Inferior parietal cortex (tissue), 1 donor: ENCODE data around the gene MYH9.
"Not testable (repeated sequence)": the region's sequence is repeated elsewhere in the genome, so short reads cannot be mapped to it uniquely, and the experiment has no call there.

Source experiments
- DNase-seq: peaks from one replicate; pipeline ENCODE4 v3.0.0-alpha.2; 2016; ENCODE audit errors: extremely low spot score

Gene MYH9

DNA sequence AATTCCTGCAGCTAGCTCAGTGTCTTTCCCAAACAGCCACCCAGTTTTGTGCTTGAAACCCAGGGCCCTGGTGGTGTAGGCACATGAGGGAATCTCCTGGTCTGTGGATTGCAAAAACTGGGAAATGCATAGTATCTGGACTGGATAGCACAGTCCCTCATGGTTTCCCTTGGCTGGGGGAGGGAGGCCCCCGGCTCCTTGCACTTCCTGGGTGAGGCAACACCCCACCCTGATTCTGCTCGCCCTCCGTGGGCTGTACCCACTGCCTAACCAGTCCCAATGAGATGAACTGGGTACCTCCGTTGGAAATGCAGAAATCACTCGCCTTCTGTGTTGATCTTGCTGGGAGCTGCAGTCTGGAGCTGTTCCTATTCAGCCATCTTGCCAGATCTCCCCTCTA lies 115.8 kb downstream of the MYH9 start:
- DNase-seq: not testable (repeated sequence)

DNA sequence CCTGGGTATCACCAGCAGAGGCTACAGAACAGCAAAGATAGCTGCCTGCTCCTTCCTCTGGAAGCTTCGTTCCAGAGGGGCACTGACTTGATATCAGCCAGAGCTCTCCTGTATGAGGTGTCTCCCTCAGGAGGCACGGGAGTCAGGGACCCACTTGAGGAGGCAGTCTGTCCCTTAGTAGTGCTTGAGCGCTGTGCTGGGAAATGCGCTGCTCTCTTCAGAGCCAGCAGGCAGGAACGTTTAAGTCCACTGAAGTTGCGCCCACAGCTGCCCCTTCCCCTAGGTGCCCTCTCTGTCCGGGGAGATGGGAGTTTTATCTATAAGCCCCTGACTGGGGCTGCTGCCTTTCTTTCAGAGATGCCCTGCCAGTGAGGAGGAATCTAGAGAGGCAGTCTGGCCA lies 116.5 kb downstream of the MYH9 start:
- DNase-seq: not testable (repeated sequence)

DNA sequence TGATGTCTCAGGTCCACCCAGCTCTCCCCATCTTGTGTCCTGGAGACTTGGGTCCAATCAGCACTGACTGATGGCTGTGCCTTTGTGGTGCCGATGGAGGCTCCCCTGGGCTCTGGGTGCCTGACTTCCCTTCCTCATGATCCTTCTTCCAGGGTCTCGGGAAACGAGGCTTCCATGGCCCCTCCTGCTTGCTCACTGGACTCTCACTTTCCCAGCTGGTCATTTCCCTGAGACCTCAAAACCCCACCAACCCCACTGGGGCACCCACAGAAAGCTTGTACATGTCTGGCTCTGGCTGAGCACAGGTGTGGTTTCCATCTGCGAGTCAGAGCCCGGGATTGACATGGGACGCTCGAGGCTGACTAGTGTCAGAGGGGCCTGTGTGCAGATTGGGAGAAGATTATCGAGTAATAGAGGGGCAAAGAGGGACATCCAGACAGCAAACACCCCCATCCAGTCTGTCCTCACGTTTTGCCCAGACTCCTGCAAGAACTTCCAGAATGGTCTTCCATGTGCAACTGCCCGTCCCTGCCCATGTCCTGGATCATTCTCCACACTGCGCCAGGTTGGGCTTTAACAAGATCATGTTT lies 119.8 kb downstream of the MYH9 start:
- no peak for DNase-seq

GRCh38 chr22:36267058-36267457 lies 120.7 kb downstream of the MYH9 start:
- no peak for DNase-seq

GRCh38 chr22:36263886-36264664 lies 123.7 kb downstream of the MYH9 start:
- not testable (repeated sequence) for DNase-seq

- peak; percentile 52 for DNase-seq
Measured at GRCh38 chr22:36263216-36263673, 124.5 kb downstream of the MYH9 start.

DNA sequence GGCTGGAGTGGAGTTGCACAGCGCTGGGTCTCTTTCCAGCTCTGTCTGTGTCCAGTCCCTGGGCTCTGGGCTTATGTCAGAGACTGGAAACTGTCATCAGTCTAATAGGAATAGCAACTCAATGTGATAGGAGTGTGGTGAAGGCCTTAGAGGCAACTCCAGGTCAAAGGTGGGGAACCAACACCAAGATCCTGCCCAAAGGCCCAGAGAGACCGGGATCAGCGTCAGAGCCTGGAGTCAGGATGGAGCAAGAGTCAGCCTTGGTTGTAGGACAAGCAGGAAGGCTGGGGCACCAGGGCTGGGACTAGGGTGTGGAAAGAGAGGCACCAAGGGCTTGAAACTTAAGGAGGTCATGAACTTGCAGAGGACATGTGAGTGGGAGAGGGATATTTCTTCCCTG lies 125.5 kb downstream of the MYH9 start:
- DNase-seq: not testable (repeated sequence)

- not testable (repeated sequence) for DNase-seq
Measured at GRCh38 chr22:36261675-36262074, 126.1 kb downstream of the MYH9 start.

GRCh38 chr22:36259615-36260300 lies 128.0 kb downstream of the MYH9 start:
- DNase-seq: no peak

GRCh38 chr22:36258701-36259614 lies 128.8 kb downstream of the MYH9 start:
- DNase-seq: no peak

DNA sequence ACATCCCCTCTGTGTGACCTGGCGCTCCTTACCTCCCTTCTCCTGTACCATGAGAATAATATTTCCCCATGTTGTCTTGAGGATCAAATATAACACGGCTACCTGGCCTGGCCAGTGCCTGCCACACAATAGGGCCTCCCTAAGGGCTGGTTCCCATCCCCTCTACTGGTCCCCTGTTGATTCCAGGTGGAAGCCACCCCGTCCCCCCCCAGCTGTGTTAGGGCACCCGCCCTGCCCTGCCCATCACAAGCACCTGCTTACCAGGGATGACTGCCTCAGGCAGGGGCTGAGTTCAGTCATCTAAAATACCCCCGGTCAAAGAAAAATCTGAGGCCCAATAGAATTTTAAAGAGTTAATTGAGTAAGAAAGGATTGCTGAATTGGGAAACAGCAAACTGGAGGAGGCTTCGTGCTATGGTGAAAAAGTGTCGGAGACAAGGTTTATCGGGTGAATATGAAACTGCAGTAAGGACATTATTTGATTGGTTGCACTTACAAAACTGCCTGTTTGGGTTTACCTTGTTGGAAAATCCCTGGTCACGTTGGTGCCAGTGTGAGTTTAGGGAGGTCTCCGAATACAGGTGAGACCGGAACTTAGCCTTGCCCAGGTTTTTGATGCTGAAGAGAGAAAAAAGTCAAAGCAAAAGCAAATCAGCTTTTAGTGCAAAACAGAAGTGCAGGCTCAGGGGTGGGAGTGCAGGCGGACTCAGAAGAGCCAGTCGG lies 129.7 kb downstream of the MYH9 start:
- DNase-seq: no peak

- no peak for DNase-seq
Measured at GRCh38 chr22:36257308-36257707, 130.5 kb downstream of the MYH9 start.

GRCh38 chr22:36256478-36256877 lies 131.3 kb downstream of the MYH9 start:
- no peak for DNase-seq

DNA sequence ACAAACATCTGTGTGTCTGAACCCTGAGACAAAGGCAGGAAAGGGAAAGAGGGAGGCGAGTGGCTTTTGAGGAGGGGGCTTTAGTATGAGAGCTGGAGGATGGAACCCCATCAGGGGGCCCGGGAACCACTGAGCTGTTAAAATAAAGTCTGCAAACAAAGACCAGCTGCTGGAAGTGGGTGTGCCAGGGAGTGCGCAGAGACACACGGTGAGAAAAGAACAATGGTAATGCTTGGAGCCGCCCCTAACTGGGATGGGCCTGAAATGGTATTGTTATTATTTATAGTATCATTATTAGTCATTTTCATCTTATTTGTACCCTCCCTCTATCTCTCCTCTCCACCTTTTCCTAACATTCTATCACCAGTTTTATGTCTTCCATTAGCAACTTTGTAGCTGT lies 132.2 kb downstream of the MYH9 start:
- DNase-seq: not testable (repeated sequence)

DNA sequence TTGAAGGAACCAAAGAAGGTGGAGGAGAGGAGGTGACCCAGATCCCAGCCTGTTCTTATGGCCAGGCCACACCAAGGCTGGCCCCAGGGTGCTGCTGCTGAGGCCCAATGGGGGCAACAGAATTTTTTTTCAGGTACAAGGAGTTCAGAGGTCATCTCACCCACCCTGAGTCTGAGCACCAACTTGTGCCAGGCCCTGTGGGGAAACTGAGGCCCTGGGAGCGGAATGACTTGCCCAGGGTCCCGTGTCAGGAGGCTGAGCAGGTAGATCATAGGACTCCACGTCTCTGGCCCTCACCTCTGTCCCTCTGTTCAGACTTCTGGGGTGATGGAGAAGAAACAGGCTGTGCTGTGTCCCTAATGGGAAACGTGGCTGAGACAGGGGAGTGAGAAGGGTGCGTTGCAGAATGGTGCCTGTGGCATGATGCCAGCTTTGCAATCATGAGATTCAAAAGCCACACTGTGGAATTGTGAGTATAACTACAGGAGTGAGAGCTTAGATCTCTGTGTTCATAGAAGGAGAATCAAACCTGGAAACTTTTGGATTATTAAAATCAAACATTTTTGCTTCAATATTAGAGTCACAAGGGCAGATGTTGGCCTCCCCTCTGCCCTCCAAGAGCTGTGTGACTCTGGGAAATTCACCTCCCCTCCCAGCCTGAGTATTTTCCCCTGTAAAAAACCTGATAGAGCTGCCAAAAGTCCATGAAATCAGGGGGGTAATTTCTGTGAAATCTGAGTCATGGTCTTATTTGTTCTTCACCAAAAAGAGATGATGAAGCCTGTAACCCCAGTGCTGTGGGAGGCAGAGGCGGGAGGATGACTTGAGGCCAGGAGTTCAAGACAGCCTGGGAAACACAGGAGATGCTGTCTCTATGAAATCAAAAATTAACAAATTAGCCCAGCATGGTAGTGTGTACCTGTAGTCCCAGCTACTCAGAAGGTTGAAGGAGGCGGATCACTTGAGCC lies 134.0 kb downstream of the MYH9 start:
- DNase-seq: no peak

GRCh38 chr22:36252754-36253522 lies 134.8 kb downstream of the MYH9 start, which contains the start of gene APOL1:
Gene APOL1, plus strand, starts transcription at chr22:36253133. Its CDS starts 1,823 bp downstream, at chr22:36254956.
- DNase-seq: no peak

DNA sequence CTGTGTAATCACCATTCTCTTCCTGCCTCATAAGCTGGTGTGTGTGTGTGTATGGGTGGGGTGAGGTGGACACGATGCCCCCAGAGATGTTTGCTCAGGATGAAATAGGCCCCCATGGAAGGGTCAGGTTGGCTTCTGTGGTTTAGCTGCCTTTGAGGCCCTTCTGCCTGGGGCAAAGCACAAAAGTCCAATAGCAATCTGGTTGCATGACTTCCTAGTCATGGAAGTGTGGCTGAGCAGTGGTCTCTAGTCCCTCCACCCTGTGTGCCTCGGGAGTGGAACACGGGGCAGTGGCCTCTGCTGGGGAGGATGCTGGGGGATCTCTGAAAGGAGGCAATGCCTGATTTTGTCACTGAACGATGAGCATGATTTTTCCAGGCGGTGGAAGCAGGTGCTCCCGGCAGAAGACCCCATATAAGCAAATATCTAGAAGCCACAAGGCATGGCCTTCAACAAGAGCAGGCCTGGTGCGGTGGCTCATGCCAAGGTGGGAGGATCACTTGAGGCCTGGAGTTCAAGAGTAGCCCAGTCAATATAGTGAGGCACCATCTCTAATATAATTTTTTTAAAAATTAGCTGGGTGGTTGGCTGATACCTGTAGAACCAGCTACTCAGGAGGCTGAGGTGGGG lies 135.7 kb downstream of the MYH9 start:
- not testable (repeated sequence) for DNase-seq

- DNase-seq: not testable (repeated sequence)
Measured at GRCh38 chr22:36250292-36250960, 137.3 kb downstream of the MYH9 start.
